Measurements from ENCODE around the gene SLC10A7.

The SLC10A7 gene

DNA sequence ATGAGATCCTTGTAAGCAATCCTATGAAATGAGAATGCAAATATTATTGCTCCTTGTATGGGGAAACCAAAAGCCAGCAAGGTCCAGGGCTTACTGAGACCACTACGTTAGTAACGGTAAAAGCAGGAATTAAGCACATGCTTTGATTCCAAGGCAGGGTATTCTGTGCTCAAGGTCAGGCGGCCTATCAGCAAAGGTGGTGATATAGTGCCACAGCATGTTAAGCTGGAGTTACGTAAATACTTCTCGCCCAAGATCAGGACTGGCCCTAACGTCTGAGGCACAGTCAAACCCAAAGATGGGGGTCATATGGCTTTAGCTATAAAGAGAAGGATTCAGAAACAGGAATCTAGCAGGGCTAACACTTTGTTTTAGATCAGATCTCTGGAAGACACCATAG lies 27.6 kb downstream of the SLC10A7 start:
- no peak for DNase-seq (ENCODE audit: low spot score)

DNA sequence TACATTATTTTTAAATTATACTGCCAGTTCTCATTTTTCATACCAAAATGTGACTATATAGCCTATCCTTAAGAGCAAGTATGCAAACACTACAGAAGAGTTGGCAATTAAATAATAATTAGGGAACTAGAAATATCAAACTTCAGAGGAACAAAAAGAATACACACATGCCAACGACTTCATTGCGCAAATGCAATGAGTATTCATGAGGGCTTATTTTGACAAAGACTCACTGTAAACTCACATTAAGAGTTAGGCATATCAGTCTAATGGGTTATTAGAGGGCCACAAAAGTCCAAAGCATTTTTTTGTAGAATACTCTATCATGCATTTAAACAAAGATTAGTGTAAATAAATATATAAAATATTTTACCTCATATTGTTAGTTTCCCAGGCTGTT lies 31.6 kb downstream of the SLC10A7 start:
- DNase-seq (ENCODE audit: low spot score) = no peak

DNA sequence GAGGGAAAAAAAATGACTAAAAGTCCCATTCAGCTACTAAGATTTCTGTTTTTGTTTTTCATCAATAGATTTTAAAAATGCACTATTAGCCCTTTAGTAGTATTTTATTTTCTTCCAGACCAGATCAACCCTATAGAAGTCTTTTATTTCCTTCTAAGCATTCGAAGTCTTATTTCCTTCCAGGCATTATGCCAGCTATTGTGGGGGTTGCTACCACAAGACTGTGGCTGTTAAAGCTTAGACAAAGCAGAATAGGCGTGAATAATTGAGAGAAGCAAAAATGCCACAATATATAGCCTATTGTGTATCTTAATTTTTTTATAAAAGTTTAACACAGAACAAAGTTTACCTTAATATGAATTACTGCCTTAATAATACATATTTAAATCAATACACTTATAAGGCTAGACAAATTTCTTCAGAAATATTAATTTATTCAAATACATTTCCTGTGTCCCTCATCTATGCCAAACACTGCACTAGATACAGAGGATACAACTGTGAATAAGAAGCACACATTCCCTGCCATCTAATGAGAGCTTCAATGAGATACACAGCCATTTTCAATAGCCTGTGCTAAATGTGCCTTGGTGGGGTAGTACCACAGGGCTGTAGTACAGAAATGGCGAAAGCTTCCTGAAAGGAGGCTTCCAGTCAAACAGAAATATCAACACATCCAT lies 33.1 kb downstream of the SLC10A7 start:
- no peak for DNase-seq (ENCODE audit: low spot score)

DNA sequence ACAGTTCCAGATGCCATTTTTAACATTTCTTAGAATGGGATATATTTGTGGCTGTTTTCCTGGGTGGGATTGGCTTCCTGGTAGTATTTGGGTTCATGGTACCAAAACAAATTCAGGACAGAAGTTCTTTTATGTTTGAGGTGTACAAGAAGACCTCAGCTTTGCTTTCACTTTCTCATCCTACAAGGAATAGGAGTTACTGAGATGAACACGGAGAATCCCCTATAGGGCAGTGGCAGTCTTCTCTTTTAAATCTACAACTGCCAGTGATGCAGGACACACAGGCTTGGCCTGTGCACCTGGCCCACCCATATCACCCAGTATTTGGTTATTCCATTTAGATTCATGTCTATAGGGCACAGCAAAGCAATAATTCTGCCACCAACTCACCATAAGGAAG lies 35.2 kb downstream of the SLC10A7 start:
- DNase-seq (ENCODE audit: low spot score) = no peak

DNA sequence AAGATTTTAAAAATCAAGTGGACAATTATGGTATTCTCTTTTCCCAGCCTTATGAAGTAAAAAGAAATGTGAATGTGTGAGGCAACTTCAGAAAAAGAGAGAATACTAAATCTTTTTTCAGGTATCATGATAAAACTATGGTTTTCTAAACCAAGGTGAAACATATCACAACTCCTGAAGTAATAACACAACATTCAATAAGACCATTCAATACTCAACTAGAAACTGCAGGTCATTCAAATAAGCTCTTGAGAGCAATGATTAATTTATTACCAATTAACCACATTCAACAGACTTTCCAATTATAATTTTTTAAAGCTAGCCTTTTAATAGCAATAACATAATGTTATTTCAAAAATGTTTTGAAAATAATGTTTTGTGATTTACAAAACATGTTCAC lies 35.8 kb downstream of the SLC10A7 start:
- no peak for DNase-seq (ENCODE audit: low spot score)

DNA sequence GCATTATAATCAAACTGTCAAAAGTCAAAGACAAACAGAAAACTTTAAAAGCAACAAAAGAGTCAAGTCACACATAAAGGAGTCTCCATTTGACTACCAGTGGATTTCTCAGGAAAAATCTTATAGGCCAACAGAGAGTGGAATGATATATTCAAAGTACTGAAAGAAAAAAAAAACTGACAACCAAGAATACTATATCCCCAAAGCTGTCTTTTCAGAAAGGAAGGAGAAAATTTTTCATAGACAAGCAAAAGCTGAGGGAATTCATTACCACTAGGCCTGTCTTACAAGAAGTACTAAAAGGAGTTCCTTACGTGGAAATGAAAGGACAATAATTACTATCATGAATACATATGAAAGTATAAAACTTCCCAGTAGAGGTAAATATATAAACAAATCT lies 39.0 kb downstream of the SLC10A7 start:
- no peak for DNase-seq (ENCODE audit: low spot score)

DNA sequence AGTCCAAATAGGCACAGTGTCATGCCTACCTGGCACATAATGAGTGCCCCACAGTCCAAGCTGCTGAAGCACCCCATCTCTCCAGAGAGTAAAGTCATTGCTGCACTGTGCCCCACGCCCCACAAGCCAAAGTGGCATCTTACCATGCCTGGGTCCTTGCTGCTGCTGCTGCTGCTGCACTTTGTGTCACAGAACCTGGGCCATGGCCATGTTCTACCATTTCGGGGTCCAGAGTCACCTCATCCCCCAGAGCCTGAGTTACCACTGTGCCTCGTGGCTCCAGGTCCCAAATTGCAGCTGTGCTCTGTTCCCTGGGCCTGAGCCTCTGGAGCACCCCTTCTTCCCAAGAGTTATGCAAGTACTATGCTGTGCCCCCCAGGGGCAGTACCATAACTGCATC lies 40.5 kb downstream of the SLC10A7 start:
- DNase-seq (ENCODE audit: low spot score) = no peak

DNA sequence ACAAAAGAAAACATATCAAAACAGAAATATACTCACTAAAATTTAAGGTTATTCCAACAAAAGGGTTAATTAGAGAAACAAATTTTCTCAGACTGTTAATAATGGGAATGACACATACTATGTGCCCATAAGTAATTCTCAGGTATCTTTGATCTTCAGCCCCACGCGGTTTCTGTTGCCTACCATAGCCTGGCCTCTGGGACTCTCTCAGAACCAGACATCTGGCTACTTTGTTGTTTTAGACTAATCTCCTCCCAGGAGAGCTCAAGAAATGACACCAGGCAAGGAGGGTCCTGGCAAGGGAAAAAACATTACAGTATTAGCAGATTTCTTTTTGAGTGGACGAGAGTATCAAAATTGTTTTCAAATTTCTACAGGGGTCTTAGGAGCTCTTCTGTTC lies 43.7 kb downstream of the SLC10A7 start:
- no peak for DNase-seq (ENCODE audit: low spot score)

DNA sequence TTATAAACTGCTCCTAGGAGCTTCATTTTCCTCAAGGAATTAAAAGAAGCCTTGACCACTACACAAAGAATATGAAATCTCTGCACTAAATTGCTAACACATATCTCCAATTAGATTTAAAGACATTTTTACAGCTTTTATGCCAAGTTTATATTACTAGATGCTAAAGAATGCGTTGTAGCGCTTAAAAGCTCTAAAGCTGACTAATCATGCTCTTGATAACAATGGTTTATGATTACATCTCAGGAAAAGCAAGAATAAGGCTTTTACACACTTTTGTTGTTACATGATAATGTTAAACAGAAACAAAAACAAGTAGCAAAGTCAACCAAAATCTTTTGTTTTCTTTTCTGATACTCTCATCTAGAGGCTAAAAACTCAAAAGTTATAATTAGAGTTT lies 44.7 kb downstream of the SLC10A7 start:
- no peak for DNase-seq (ENCODE audit: low spot score)

DNA sequence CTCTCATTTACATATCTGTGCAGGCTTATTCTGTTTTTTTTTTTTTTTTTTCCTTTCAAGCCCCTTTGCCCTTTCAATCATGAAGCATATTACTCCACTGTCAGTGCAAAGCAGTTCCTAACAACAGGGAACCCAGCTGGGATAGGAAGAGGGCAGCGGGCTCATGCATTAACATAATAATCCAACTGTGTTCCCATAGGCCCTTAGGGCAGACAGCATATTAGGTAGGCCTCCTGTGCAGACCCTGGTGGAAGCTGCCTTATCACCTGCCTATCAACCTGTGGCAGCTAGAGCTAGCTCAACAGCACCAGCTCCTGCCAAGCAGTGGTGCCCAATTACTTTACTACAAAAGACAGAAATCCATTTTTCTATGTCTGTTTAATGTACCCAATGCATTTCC lies 49.3 kb downstream of the SLC10A7 start:
- DNase-seq (ENCODE audit: low spot score) = no peak

DNA sequence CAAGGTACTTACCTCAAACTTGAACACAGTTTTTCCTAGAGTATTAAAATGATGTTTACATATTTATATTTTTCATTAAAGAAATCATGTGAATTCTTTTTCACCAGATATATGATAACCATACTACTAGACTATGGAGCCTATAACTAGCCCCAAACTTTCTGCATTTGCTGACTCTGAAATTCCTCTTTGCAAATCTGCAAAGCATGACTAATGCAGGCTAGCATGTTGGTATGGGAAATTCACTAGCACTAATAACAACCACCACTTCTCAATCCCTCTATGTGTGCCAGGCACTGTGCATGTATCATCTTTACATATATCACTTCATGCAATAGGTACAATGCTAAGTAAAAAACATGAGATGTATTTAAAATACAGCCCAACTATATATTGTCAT lies 51.1 kb downstream of the SLC10A7 start:
- no peak for DNase-seq (ENCODE audit: low spot score)

DNA sequence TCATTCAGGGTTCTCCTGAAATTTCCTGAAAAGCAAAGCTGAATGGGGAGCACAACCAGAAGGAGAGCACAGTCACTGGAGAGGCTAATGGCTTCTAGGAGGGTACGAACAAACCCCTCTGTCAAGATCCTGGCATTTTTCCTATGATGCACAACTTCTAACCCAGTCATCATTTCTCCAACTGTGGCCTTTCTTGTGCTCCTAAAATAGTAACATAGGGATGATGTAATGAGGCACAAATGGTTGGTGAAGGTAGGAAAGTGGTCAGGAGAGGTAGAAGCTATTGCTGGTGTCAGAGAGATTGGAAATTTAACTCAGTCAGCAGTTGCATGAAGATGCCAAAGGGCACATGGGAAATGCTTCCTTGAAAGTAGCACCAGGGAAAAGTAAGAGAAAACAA lies 52.7 kb downstream of the SLC10A7 start:
- DNase-seq (ENCODE audit: low spot score) = no peak

DNA sequence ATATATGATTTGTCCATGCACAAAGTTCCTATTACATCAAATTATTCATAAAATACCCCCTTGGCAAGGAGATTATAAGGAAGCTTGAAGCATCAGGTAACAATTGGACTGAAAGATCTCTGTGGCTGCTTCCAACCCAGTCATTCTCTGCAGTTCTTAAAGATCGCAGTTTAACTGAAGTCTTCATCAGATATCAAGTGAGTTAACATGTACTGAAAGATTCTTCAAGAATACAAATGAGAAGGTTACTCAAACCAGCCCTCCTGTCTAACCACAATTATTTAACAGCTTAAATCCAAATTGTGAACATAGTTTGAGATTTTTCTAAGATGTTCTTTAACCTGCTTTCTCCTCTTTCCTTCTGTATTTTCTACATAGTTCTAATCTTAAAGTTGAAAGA lies 56.1 kb downstream of the SLC10A7 start:
- DNase-seq (ENCODE audit: low spot score) = no peak

DNA sequence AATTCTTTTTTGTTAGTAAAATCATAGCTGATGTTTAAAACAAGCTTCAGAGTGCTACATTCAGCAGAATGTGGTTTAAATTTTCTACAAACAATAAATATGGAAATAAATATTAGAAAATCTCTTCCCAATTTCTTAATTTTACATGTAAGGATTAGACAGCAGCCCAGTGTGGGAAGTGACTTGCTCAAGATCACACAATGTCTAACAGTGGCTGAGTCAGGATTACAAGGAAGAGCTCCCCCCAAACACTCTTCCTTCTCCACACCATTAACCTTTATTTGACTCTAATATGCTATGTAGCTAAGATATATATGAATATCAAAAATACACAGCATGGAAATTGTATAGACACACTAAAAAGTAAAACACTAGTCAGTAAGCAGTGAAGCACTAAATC lies 59.5 kb downstream of the SLC10A7 start:
- no peak for DNase-seq (ENCODE audit: low spot score)

DNA sequence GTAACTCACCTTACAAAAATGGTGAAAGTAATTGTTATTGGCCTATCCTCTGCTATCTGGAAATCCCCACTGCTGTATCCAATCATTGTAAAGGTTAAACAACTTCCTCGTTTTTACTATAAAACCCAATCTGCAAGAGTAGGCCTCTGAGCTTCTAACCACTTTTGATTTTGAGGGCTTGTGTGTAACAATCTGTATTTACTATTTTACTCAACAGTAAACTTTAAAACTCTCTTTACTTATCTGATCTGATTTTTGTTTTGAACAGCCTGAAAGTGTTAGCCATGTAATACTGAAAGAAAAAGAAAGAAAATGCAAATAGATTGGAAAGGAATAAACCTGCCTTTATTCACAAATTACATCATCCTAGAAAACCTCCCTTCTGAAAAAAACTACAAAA lies 63.1 kb downstream of the SLC10A7 start:
- DNase-seq (ENCODE audit: low spot score) = no peak

DNA sequence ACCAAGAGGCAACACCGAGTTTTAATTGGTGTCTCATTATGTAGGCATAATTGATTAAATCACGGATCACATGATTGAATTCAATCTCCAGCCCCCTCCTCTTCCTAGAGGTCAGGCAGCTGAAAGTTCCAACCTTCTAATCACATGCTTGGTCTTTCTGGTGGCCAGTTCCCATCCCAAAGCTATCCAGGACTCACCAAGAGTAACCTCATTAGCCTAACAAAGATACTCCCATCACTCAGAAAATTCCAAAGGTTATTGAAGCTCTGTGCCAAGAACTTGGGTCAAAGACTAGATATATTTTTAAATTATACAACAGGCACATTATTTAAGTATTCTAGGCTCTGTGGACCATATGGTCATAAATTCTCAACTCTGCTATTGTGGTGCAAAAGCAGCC lies 65.1 kb downstream of the SLC10A7 start:
- no peak for DNase-seq (ENCODE audit: low spot score)

DNA sequence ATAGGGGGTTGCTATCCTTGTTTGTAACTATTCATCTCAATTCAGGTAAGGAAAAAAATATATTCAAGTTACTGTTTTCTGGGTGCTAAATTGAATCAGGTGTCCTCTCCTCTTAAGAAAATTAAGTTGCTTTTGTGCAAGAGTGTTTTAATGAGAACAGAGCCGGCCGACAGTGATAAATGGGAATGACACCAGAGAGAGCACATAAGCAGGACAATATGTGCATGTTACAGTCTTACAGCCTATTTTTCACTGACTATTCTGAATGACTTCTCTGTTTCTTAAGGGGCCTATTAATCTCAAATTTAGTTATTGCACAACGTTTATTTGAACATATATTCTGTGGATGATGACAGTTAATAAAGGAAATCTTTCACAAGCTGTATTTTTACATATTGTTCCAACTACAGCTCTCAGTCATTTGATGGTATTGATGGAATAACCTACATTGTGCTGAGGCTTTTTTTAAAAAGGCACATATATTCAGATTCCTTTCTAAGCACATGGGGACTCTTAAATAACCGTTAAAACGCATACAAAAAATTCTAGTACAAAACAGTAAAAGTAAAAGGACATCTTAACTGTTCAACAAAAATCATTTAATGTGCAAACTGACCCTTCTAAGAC lies 68.4 kb downstream of the SLC10A7 start:
- no peak for DNase-seq (ENCODE audit: low spot score)

DNA sequence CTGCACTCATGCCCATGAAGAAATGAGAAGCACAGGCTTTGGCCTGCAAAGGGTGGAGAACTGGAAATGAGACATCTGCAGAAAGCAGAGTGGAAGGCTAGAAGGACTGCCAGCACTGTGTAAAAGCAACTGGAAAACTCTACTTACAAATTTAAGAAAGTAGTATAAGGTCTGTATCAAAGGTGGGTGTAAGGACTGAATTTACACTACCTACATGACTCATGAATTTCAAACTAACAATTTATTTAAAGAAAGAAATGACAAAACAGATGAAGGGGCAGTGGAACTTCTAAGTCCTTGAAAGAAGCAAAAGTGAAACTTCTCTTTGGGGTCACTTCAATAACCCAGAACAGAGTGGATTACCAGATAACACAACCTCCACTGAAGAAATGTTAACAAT lies 71.2 kb downstream of the SLC10A7 start:
- peak; percentile 12 for DNase-seq (ENCODE audit: low spot score)

DNA sequence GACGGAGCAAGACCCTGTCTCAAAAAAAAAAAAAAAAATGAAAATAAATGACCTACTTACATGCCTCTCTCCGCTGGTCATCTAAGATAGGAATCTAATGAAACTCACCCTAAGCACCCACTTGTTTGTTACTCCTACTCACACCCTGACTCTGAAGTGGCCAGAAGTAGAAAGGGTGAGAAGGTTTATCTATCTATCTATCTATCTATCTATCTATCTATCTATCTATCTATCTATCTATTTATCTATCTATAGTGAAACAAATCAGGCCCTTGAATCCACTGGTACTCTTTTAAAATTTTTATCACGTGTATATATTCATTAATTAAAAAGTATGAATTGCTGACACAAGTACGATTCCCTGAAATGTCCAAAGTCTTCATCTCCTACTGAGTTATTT lies 75.2 kb downstream of the SLC10A7 start:
- DNase-seq (ENCODE audit: low spot score) = no peak

DNA sequence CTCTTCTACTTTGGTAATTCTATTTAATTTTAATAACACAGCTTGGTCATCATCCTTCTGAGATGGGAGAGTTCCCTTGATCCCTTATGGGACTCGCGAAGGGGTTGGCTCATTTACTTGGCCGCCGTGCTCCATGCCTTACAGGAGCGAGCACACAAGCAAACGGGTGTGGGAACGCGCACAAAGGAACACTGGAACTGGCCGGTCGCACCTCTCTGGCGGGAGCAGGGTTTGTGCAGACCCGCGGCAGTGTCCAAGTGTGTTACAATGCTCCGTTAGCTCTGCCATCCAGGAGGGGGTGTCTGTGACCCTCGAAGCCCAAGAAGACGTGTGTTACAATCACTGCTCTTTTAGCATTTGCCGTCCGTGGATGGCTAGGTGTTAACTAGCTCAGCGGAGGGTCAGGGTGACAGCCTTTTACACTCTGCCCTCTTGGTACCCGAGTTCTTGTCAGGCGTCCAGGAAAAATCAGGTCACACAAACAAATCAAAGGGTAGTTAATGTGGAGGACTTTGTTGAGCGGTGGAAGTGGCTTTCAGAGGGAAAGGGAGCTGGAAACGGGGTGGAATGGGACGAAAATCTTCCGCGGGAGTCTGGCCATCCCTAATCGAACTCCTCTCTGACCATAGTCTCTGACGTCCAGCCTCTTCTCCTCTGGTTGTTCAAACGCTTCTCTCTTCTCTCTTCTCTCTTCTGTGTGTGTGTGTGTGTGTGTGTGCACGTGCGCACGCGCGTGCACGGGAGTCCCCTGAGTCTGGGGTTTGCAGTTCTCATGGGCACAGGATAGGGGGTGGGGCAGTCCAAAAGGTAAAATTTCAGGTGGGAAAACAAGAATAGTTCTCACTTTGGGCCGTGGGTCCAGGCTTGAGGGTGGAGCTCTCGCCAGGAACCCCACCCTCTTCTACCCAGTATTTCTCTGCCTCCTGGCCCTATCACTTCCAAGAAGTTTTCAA lies 76.3 kb downstream of the SLC10A7 start:
- no peak for DNase-seq (ENCODE audit: low spot score)

DNA sequence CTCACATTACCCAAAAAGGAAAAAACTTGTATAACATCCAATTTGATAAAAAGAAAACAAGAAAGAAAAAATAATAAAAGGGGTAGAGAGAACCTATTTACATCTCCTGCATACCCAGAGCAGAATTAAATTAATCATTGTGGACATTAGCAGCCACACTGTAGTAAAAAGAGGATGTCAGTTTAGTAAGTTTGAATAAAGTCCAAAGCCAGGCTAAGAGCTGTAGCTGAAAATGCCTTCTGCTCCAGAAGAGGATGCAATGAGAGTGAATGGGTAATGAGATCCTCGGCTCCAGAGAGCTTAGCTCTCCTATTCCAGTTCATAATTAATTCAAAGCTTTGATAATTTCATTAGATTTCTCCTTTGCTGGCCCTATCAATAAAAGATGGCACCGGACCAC lies 78.2 kb downstream of the SLC10A7 start:
- DNase-seq (ENCODE audit: low spot score) = no peak

DNA sequence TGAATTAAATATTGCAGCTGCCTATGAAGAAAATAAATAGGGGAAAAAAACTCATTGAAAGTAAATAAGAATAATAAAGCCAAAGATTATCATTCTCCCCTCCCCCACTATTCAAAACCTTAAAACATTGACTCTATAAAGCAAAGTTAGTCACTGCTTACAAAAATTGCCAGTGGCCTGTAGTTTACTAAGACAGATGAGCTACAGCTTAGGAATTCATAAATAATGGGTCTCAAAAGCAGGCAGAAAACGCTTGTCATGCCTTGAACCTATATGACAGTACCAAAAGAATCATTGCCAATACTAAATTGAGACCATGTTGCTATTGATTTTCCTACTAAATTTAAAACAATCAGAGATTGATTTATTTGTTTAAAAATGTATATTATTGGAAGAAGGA lies 78.9 kb downstream of the SLC10A7 start:
- DNase-seq (ENCODE audit: low spot score) = peak; percentile 24

DNA sequence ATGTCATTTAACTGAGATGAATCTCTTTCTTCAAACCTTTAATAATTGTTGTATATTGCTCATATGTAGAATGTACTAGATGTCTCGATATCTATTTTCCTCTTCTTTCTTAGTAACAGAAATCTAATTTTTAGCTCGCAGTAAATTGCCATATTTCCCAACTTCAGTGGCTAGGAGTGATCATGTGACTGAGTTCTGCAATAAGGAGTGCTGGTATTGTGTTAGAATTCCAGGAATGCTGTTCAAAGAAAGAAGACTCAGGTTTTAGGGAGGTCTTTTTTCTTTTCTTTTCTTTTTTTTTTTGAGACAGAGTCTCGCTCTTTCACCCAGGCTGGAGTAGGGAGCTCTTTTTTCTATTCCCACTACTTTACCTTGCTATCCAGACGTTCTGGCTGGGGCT lies 81.7 kb downstream of the SLC10A7 start:
- DNase-seq (ENCODE audit: low spot score) = no peak
